AG04450 (cell line): ENCODE data around the gene SLC22A23. TPM values are rescaled to one million over a fixed set of nuclear protein-coding genes. Genes with fewer than 3 reads are reported as not detected.

ENCODE experiments used
- CTCF ChIA-PET: fragments of 300-600, 350-600 bp; formaldehyde crosslinking; extraction: SDS; loops from one replicate; lab custom pipeline; 2022; ENCODE audit warnings: antibody characterized with exemption, inconsistent platforms; lab: Charles Lee
- POLR2A ChIA-PET: fragments of 350-600 bp; formaldehyde crosslinking; extraction: SDS; loops from one replicate; lab custom pipeline; 2021; ENCODE audit warnings: antibody characterized with exemption, inconsistent platforms; lab: Yijun Ruan, JAX
- DNase-seq: peaks from one replicate; pipeline ENCODE4 v3.0.0-alpha.2; 2011; ENCODE audit warnings: low read depth, low spot score
- H3K27ac ChIP-seq: one replicate; pipeline ENCODE4 v1.5.1; 2012; ENCODE audit warnings: low read depth, low read length, control low read depth
- H3K27me3 ChIP-seq: one replicate; pipeline ENCODE4 v1.6.0; 2012; ENCODE audit warnings: low read length; ENCODE audit not compliant: control insufficient read depth, insufficient read depth
- H3K4me3 ChIP-seq: 2 replicates; pipeline ENCODE4 v1.5.1; 2011; ENCODE audit warnings: mild to moderate bottlenecking, low read depth, low read length, control low read depth
- H3K9me3 ChIP-seq: 2 replicates; pipeline ENCODE4 v1.5.1; 2012; ENCODE audit warnings: low read length; ENCODE audit not compliant: control insufficient read depth, insufficient read depth
- CTCF ChIP-seq: IDR thresholded peaks from 2 replicates; pipeline ENCODE4 v1.5.1; 2011; ENCODE audit warnings: low read depth, low read length, control low read depth, inconsistent platforms
- polyA plus RNA-seq: library from polyadenylated mRNA; depleted of rRNA; stranded (reverse); fragments of >200 nt; gene quantifications from 2 replicates; pipeline ENCODE4 v1.2.3, GENCODE V29; 2011

SLC22A23 gene
- polyA plus RNA-seq, 1 experiment, result not detected

DNA sequence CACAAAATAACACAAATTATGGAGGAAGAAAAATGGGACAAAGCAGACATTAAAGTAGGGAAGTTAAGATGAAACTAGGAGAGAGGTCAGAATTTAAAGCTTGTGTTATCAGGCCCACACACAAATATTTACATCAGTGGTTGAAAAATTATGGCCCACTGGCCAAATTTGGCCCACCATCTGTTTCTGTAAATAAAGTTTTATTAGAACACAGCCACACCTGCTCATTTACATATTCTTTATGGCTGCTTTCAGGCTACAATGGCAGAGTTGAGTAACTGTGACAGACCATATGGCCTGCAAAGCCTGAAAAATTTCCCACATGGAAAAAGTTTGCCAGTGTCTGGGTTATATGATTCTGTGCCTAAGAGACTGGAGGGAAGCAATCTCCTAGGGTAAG is 49.0 kb downstream of the SLC22A23 start:
- peaks cover 40% of the 10 kb centered on the region for H3K27me3 ChIP-seq
- H3K4me3 ChIP-seq, result no peak overlapping the region
- CTCF ChIA-PET, result no interaction called here
- POLR2A ChIA-PET, result no interaction called here
- no peak for TF ChIP-seq CTCF
- H3K27ac ChIP-seq, result no peak overlapping the region
- no peak for DNase-seq
- H3K9me3 ChIP-seq, result no peaks in the 10 kb centered on the region

GRCh38 chr6:3406891-3407809 is 49.7 kb downstream of the SLC22A23 start:
- ChIA-PET POLR2A (no interaction called here), CTCF (no interaction called here)
- no peak overlapping the region for H3K4me3 ChIP-seq
- H3K27me3 ChIP-seq, result peaks cover 40% of the 10 kb centered on the region
- TF ChIP-seq CTCF, result no peak
- DNase-seq, result no peak
- H3K9me3 ChIP-seq, result no peaks in the 10 kb centered on the region
- no peak overlapping the region for H3K27ac ChIP-seq

- no peaks in the 10 kb centered on the region for H3K9me3 ChIP-seq
- H3K4me3 ChIP-seq, result no peak overlapping the region
- peaks cover 40% of the 10 kb centered on the region for H3K27me3 ChIP-seq
- CTCF ChIA-PET, result no interaction called here
- H3K27ac ChIP-seq, result no peak overlapping the region
- POLR2A ChIA-PET, result no interaction called here
- TF ChIP-seq CTCF, result no peak
- no peak for DNase-seq
These were observed 50.5 kb downstream of the SLC22A23 start for GRCh38 chr6:3406362-3406821.

- no peak overlapping the region for H3K27ac ChIP-seq
- CTCF ChIA-PET, result no interaction called here
These were observed 51.2 kb downstream of the SLC22A23 start for GRCh38 chr6:3405679-3406078.

More at GRCh38 chr6:3405679-3406078, 51.2 kb downstream of the SLC22A23 start:
- POLR2A ChIA-PET, result no interaction called here
- no peak for TF ChIP-seq CTCF
- no peak for DNase-seq
- peaks cover 40% of the 10 kb centered on the region for H3K27me3 ChIP-seq
- H3K4me3 ChIP-seq, result no peak overlapping the region
- H3K9me3 ChIP-seq, result no peaks in the 10 kb centered on the region
